ENCODE data around the gene ZNF821. TPM values are rescaled to one million over a fixed set of nuclear protein-coding genes. Genes with fewer than 3 reads are reported as not detected.

Gene ZNF821
- total RNA-seq (2014; rRNA removed; shearing (Covaris generic); ENCODE audit: low replicate concordance) = 4.3 and 17.7 TPM in 2 replicates

GRCh38 chr16:71883849-71884638 lies at the start of gene ZNF821:
TSS of gene ZNF821 (minus strand) at chr16:71884182. CDS start at chr16:71879946, 4,236 bp downstream.
- Histone ChIP-seq H3K9me3 (no peaks in the 10 kb centered on the region), H3K4me3 (peak within 1 kb of the TSS; percentile 57), H3K27me3 (no peaks in the 10 kb centered on the region), H3K36me3 (no peaks in the 10 kb centered on the region; the same call in 1 of the 2 replicates)
- DNase-seq = peak; percentile 66

GRCh38 chr16:71933017-71933416 lies 49.0 kb upstream of the ZNF821 start:
- Histone ChIP-seq H3K27me3 (no peaks in the 10 kb centered on the region), H3K36me3 (peaks cover 13% of the 10 kb centered on the region), H3K4me3 (no peak overlapping the region), H3K9me3 (no peaks in the 10 kb centered on the region)
- no peak for DNase-seq

GRCh38 chr16:71931599-71931998 lies 47.6 kb upstream of the ZNF821 start:
- H3K36me3 ChIP-seq = peaks cover 19% of the 10 kb centered on the region
- H3K4me3 ChIP-seq = no peak overlapping the region
- no peaks in the 10 kb centered on the region for H3K9me3 ChIP-seq
- no peak for DNase-seq
- no peaks in the 10 kb centered on the region for H3K27me3 ChIP-seq

DNA sequence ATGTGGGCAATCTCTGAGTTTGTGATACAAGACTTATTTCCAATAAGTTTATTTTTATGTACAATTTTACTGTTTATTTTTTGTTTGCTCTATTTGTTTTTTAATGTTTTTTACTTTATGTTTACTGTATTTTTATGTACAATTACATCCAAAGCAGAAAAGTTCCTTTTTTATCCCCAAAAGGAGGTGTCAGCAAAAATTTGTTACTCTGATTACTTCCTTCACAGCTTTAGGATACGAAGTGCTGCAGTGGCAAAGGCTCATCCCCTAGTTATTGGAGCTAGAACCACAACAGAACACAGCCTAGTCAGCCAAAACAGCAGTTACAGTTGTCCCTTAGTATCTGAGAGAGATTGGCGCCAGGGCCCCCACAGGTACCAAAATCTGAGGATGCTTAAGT lies 47.0 kb upstream of the ZNF821 start:
- no peak for DNase-seq
- Histone ChIP-seq H3K4me3 (no peak overlapping the region), H3K9me3 (no peaks in the 10 kb centered on the region), H3K36me3 (peaks cover 22% of the 10 kb centered on the region), H3K27me3 (no peaks in the 10 kb centered on the region)

DNA sequence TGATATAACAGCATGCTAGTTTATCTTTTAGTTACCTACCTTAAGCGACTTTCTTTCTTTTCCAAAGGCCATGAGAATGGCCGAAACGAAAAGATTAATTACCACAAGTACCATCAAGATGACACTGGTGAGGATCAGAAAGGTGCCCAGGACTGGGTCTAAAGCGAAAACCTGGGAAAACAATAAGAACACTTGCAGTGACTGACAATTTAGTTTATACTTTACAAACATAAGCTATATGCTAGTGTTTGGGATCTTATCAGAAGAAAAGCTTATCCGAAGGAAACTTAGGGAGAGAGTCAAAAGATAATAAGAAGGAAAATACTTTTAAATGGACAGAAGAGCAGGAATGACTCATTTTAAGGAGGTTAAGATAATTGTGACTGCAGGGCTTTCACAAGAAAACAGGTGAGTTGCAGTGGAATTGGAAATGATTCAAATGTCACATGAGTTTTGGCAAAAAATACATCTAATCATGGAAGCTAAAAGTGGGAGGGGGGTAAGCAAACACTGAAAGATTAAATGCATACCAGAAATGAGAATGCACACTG lies 46.1 kb upstream of the ZNF821 start:
- no peak for DNase-seq
- H3K36me3 ChIP-seq = peaks cover 22% of the 10 kb centered on the region
- no peaks in the 10 kb centered on the region for H3K27me3 ChIP-seq
- H3K9me3 ChIP-seq = no peaks in the 10 kb centered on the region
- no peak overlapping the region for H3K4me3 ChIP-seq

- Histone ChIP-seq H3K4me3 (no peak overlapping the region), H3K9me3 (no peaks in the 10 kb centered on the region), H3K36me3 (peaks cover 25% of the 10 kb centered on the region), H3K27me3 (no peaks in the 10 kb centered on the region)
- DNase-seq = peak; percentile 47
Observed at GRCh38 chr16:71929048-71929447, 45.1 kb upstream of the ZNF821 start.

DNA sequence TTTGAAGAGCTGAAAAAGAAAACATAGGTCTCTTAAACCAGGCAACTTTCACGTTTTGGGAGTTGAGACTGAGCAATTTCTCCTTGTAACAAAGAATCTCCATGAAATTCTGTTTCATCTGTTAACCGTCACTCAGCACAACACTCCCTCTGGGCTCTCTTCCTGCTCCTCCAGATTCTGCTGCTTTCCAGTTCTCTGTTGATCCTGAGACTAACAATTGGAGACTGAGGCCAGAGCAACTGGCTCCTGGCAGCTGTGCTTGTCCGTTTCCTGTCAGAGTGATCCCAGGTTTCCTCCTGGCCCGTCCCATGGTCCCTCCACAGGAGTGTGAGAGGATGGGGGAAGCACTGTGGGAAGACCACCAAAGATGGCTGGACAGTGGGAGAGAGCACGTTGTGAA lies 43.8 kb upstream of the ZNF821 start:
- H3K36me3 ChIP-seq = peaks cover 35% of the 10 kb centered on the region
- H3K27me3 ChIP-seq = no peaks in the 10 kb centered on the region
- no peak for DNase-seq
- no peak overlapping the region for H3K4me3 ChIP-seq
- no peaks in the 10 kb centered on the region for H3K9me3 ChIP-seq

DNA sequence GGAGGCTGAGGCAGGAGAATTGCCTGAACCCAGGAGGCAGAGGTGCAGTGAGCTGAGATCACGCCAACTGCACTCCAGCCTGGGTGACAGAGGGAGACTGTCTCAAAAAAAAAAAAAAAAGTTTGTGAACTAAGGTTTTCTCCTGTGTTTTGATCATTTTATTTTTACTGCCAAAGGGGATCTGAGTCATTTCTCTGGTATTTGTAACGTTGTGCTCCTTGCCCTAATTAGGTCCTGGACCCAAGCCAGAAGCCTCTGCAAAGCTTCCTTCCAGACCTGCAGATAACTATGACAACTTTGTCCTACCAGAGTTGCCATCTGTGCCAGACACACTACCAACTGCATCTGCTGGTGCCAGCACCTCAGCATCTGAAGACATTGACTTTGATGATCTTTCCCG lies 43.4 kb upstream of the ZNF821 start:
- H3K27me3 ChIP-seq = no peaks in the 10 kb centered on the region
- no peaks in the 10 kb centered on the region for H3K9me3 ChIP-seq
- H3K36me3 ChIP-seq = peaks cover 39% of the 10 kb centered on the region
- DNase-seq = peak; percentile 77
- H3K4me3 ChIP-seq = no peak overlapping the region

DNA sequence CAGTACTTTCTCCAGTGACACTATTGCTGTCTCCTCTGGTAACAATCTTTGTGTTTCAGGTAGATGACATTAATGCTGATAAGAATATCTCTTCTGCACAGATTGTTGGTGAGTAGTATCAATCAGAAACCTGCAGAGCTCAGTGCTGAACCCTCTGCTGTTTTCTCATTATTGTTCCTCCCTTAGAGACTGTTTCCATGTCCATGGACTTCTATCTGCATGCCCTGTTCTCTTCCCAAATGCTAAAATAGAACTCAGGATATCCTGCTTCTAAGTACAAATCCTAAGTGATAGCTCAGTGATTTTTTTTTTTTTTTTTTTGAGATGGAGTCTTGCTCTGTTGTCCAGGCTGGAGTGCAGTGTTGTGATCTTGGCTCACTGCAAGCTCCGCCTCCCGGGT lies 40.7 kb upstream of the ZNF821 start:
- Histone ChIP-seq H3K9me3 (no peaks in the 10 kb centered on the region), H3K4me3 (no peak overlapping the region), H3K36me3 (peaks cover 54% of the 10 kb centered on the region), H3K27me3 (no peaks in the 10 kb centered on the region)
- no peak for DNase-seq

- Histone ChIP-seq H3K4me3 (no peak overlapping the region), H3K36me3 (peaks cover 59% of the 10 kb centered on the region), H3K9me3 (no peaks in the 10 kb centered on the region), H3K27me3 (no peaks in the 10 kb centered on the region)
- DNase-seq = peak; percentile 72
Observed at GRCh38 chr16:71923941-71924690, 40.1 kb upstream of the ZNF821 start.

DNA sequence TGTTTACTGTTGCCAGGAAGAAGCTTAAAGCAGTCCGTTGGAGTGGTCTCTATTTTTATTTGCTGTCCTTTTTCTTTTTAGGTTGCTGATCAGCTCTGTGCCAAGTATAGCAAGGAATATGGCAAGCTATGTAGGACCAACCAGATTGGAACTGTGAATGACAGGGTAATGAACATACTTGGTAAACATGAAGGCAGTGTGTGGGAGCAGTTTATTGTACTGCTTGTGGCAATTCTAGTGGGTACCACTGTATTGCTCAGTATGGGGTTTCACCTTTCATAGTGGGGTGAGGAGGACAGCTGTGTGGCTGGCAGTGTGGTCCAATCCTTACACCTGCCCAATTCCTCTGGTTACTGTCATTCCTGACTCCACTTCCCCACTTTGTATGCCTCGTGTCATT lies 36.7 kb upstream of the ZNF821 start:
- no peaks in the 10 kb centered on the region for H3K9me3 ChIP-seq
- DNase-seq = no peak
- peaks cover 77% of the 10 kb centered on the region for H3K36me3 ChIP-seq

DNA sequence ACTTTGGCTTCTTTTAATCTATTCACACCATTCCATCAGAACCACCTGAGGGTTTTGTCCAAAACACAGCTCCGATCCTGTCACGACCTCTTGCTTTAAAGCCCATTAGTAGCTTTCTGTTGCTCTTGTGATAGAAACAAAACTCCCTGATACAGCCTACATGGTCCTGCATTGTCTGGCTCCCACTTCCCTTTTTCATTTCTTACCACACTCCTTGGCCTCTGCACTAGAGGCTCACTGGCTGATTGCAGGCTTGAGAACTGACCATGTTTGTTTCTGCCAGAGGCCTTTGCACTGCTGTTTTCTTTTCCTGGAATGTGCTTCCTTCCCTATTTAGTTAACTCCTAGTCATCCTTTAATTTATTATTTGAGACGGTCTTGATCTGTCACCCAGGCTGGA lies 35.1 kb upstream of the ZNF821 start:
- DNase-seq = no peak
- H3K36me3 ChIP-seq = peaks cover 83% of the 10 kb centered on the region
- H3K4me3 ChIP-seq = no peak overlapping the region
- H3K27me3 ChIP-seq = no peaks in the 10 kb centered on the region
- no peaks in the 10 kb centered on the region for H3K9me3 ChIP-seq

More for the DNA sequence above, 36.7 kb upstream of the ZNF821 start:
- Histone ChIP-seq H3K27me3 (no peaks in the 10 kb centered on the region), H3K4me3 (no peak overlapping the region)

DNA sequence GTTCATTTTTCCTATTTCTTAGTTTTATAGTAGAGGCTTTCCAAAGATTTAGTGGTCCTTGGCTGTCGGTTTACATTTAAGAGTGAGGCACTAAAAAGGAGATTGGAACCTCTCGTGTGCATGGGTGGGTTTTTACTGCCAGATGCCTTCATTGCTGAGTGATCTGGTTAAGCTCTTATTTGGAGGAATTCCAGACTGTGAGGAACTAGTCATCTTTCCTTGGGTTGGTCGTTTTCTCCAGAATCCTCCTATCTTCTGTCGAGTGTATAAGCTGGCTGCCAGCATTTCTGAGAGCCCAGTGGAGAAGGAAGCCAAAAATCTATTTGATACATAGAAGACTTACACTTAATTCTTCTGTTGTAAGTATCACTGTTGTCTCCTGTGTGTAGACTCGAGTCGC lies 33.9 kb upstream of the ZNF821 start:
- H3K9me3 ChIP-seq = no peaks in the 10 kb centered on the region
- DNase-seq = peak; percentile 59
- H3K4me3 ChIP-seq = no peak overlapping the region
- peaks cover 77% of the 10 kb centered on the region for H3K36me3 ChIP-seq
- no peaks in the 10 kb centered on the region for H3K27me3 ChIP-seq

DNA sequence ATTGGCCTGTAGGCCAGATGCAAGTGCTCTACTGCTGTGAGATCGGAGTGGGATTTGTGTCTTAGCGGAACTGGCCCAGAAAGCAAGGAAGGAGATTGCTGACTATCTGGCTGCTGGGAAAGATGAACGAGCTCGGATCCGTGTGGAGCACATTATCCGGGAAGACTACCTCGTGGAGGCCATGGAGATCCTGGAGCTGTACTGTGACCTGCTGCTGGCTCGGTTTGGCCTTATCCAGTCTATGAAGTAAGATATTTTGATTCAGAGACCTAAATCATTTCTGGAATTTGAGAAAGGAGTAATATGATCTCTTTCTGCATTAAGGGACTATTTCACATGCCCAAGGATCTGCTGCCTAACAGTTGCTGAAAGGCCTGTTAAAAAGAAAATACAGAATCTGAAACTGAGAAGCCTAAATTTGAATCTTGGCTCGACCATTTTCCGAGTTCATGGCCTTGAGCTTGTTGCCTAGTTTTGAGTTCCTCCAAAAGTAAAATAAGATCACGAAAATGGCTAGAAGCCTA lies 32.5 kb upstream of the ZNF821 start:
- Histone ChIP-seq H3K36me3 (peaks cover 69% of the 10 kb centered on the region), H3K4me3 (no peak overlapping the region)
- no peak for DNase-seq

GRCh38 chr16:71915350-71915749 lies 31.4 kb upstream of the ZNF821 start:
- H3K9me3 ChIP-seq = no peaks in the 10 kb centered on the region
- H3K27me3 ChIP-seq = no peaks in the 10 kb centered on the region
- DNase-seq = no peak
- peaks cover 58% of the 10 kb centered on the region for H3K36me3 ChIP-seq
- no peak overlapping the region for H3K4me3 ChIP-seq

More for the DNA sequence above, 32.5 kb upstream of the ZNF821 start:
- Histone ChIP-seq H3K9me3 (no peaks in the 10 kb centered on the region), H3K27me3 (no peaks in the 10 kb centered on the region)

GRCh38 chr16:71914802-71915201 lies 30.8 kb upstream of the ZNF821 start:
- DNase-seq = no peak
- H3K36me3 ChIP-seq = peaks cover 54% of the 10 kb centered on the region
- H3K27me3 ChIP-seq = no peaks in the 10 kb centered on the region
- no peak overlapping the region for H3K4me3 ChIP-seq
- H3K9me3 ChIP-seq = no peaks in the 10 kb centered on the region

Data from MG63 (cell line).